SIG-M5 treated with dmso at 0.1 percent for 504 hours (cell line): ENCODE data around the gene ARHGAP44.

ENCODE experiments used
- DNase-seq: peaks from one replicate; lab custom pipeline; 2025; ENCODE audit not compliant: unreplicated experiment; lab: John Stamatoyannopoulos, UW

ARHGAP44 gene

GRCh38 chr17:13016881-13017654 is 227.8 kb downstream of the ARHGAP44 start:
- peak; percentile 19 for DNase-seq

DNA sequence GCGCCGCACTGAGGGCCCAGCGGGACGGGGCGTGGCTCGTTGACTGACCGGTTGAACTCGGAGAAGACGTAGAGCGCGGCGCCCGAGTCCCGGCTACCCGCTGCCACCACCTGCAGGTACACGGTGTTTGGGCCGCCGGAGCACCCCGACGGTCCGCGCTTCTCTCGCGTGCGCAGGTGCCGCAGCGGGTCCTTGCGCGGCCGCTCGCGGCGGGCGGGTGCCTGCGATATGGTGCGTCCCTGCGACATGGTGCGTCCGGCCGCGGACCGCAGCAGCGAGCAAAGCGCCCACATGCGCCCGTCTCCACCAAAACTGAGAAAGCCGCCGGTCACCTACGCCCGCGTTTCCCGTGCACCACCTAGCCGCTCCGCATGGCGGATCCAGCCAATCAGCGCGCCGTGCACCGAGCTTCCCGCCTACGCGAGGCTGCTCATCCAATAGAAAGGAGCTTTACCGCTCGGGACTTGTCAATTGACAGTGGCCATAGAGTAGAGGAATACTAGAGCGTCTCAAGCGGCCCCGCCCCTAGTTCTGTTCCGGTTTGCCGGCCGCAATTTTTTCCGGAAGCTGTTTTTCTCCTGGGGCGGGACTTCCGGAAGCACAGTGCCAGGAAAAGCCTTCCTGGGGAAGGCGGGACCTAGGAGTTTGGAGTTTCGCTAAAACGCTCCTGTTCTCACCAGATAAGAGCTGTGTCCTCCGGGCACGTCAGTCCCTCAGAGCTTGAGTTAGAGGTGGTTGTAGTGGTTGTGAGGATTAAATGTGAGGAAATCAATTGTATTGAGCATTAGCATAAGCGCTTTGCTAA is 228.6 kb downstream of the ARHGAP44 start, which contains the start of gene ELAC2:
Gene ELAC2, minus strand, starts transcription at position 373 of the 805 bp plus-strand sequence. Its CDS starts 80 bp downstream, at position 293.
- peak; percentile 99 for DNase-seq

GRCh38 chr17:13024016-13024415 is 234.7 kb downstream of the ARHGAP44 start:
- DNase-seq, result peak; percentile 4

DNA sequence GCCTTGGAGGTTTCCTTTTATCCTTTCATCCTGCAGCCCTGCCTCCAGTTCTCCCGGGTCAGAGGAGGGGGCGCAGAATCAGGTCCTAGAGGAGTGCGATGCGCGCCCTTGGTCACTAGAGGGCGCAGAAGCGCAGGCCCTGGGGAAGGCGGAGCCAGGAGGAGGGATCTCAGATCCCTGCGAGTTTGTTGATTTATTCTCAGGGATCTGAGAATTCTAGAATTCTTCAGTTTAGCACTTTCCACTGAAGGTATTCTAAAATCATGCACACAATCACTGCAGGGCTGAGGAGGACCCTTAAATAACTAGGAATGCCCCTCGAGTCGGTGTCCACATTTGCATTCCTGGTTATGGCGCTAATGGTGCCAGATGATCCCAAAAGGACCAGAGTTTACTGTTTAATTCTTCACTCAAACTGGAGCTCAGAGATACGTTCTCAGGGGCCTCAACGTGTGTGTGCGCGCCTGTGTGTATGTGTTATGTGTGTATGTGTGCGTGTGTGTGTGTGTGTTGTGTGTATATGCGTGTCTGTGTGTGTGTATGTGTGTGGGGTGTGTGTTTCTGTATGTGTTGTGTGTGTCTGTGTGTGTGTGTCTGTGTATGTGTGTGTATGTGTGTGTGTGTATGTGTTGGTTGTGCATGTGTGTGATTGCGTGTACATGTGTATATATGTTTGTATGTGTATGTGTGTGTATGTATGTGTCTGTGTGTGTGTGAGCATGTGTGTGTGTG is 235.4 kb downstream of the ARHGAP44 start:
- peak; percentile 27 for DNase-seq

GRCh38 chr17:13025258-13025627 is 235.9 kb downstream of the ARHGAP44 start:
- DNase-seq, result no peak

GRCh38 chr17:13025687-13026086 is 236.4 kb downstream of the ARHGAP44 start:
- DNase-seq, result no peak

GRCh38 chr17:13027246-13027645 is 237.9 kb downstream of the ARHGAP44 start:
- no peak for DNase-seq

DNA sequence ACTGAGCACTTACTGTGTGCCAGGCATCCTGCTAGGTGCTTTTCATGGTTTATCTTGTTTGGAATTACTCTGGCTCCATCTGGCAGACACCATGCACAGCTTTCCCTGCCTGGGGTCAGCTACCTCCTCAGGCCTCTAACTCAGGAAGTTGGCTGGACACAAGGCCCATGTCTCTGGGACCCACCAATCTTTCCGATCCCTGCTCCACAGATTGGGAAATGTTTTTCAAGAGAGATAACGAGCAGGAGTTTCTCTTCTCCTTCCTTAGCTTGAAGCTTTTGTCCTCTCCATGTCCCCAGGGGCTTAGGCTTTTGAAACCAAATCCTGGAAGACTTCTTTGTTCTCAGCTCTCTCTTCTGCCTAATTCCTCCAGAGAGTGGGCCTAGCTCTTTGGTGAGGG is 240.0 kb downstream of the ARHGAP44 start:
- DNase-seq, result no peak

DNA sequence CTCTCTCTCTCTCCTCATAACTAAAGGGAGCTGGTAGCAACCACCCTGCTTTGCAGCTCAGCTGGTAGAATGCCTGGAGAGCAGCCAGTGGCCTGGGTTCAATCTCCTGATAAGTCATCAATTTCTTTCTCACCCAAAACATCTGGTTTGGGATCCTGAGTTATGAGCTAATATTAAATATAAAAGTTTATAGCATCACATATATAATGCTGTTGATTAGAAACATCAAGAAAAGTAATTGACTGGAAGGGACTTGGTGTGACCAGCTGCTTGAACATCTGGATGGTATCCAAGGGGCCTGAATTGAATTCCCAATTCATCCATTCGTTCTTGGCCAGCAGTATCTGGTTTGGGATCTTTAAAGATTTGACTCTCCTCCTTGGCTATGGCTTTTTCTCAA is 240.8 kb downstream of the ARHGAP44 start:
- DNase-seq, result no peak

- peak; percentile 33 for DNase-seq
Measured at GRCh38 chr17:13030459-13031300, 241.4 kb downstream of the ARHGAP44 start.

- DNase-seq, result peak; percentile 57
Measured at GRCh38 chr17:13031718-13032350, 242.5 kb downstream of the ARHGAP44 start.

DNA sequence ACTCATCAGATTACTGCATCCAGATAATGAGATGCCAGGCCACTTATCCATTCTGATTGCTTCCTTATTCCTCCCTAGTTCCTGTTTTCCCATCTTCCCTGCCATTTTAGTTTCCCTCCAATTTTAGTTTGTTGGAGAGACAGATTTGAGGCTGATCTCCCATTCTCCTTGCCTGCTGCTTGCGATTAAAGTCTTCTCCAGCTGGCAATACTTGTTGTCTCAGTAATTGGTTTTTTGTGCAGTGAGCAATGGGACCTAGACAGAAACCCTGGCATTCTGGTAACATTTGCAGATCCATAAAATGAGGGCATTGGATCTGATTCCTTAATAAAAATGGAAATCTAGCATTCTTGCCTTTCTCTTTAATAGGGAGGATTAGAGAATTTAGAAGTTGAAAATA is 246.1 kb downstream of the ARHGAP44 start:
- DNase-seq, result no peak

GRCh38 chr17:13036751-13037150 is 247.5 kb downstream of the ARHGAP44 start:
- no peak for DNase-seq

DNA sequence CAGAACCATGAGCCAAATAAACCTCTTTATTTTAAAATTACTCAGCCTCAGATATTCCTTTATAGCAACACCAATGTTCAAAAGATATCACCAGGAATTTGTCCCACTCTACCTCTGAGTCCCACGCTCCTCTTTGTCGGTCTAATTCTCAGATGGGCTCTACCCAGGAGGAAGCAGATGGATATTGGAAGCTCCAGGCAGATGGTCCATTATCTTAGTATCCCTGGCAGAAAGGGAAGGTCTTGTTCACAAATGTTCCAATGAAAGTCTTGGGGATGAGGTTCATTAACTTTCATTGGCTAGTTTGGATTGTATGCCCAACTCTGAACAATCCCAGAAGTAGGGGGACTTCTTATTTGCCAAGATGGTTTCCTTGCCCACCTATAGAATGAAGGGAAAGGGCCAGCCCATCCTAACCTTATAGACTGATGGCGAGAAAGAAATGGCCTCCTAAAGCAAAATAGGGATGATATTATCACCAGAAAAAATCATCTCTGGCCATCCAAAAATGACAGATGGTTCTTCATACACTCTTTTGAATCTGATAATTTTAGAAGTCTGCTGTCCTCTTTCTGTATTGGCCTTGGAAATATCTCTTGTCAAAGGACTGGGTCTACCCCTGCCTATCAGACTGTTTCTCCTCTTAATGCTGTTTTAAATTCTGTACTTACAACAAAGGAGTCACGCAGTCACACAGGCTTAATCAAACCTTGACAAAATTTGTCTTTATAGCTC is 249.8 kb downstream of the ARHGAP44 start:
- no peak for DNase-seq
